T-helper 17 cell (primary cell): ENCODE data around the gene RAB3C. TPM values are rescaled to one million over a fixed set of nuclear protein-coding genes. Genes with fewer than 3 reads are reported as not detected.
"Not testable (repeated sequence)": the region's sequence is repeated elsewhere in the genome, so short reads cannot be mapped to it uniquely, and the experiment has no call there.

ENCODE experiments used
- ATAC-seq: fragments of 150-1000 bp; cut with Tn5 transposase; 2 replicates; pipeline ENCODE4 v1.10.0; 2021; ENCODE audit warnings: mild to moderate bottlenecking, moderate library complexity
- DNase-seq, 3 donors: peaks; one replicate each; pipeline versions ENCODE4 v3.0.0 to v3.0.0-alpha.2; 2020 to 2021
- H3K9me3 ChIP-seq: one replicate; pipeline ENCODE4 v1.7.0; 2013; ENCODE audit warnings: low read length, mild to moderate bottlenecking; ENCODE audit not compliant: control insufficient read depth, poor library complexity, severe bottlenecking
- H3K27ac Mint-ChIP-seq: one replicate; pipeline ENCODE4 v1.8.0; 2022; ENCODE audit warnings: mild to moderate bottlenecking, moderate library complexity, mixed read lengths
- H3K27me3 Mint-ChIP-seq: one replicate; pipeline ENCODE4 v1.8.0; 2022; ENCODE audit warnings: mixed read lengths
- H3K36me3 Mint-ChIP-seq: one replicate; pipeline ENCODE4 v1.8.0; 2022; ENCODE audit warnings: low read depth, mixed read lengths
- H3K4me1 Mint-ChIP-seq: one replicate; pipeline ENCODE4 v1.8.0; 2022; ENCODE audit warnings: mild to moderate bottlenecking, mixed read lengths
- H3K4me3 Mint-ChIP-seq: one replicate; pipeline ENCODE4 v1.8.0; 2022; ENCODE audit warnings: mild to moderate bottlenecking, moderate library complexity, mixed read lengths
- total RNA-seq, 4 donors: library from RNA in 2 of 4; stranded (reverse) in 2 of 4; gene quantifications; one replicate each; pipeline ENCODE4 v1.2.3 and lab custom pipeline; 2022 to 2026

The RAB3C gene, protein sequence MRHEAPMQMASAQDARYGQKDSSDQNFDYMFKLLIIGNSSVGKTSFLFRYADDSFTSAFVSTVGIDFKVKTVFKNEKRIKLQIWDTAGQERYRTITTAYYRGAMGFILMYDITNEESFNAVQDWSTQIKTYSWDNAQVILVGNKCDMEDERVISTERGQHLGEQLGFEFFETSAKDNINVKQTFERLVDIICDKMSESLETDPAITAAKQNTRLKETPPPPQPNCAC
- total RNA-seq (under 1 TPM in 1 of 2 donors, not detected in 1; 0.03 TPM), total RNA-seq (lab: John Stamatoyannopoulos, UW) (0 reads per million in 2 donors)

DNA sequence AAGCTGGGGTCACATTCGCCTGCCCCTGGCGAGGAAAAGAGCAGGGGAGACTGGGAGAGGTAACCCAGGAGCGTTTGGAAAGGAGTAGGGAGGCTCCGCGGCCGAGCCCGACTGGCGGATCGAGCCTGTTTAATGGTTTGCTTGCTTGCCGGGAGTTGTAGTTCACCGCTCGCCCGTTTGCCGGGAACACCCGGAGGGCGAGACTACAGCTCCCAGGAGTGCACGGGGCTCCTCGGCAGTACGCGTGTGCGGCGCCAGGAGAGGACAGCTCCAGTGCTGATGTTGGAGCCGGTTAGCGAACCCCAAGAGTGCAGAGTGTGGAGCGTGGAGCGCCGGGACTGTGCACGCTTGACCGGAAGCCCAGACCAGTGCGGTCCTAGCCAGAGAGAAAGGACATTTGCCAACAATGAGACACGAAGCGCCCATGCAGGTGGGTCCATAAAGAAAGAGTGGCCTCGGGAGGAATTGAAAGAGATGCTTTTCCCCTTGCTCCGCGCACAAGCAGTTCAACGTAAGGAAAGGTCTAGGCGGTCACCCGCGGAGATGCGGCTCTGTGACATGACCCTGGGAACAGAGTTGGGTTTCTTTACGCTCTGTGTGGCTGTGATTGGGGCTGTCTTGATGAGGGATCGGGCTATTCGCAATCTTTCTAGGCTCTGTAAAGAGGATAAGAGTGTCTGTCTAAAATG lies at the start of gene RAB3C:
RAB3C (plus strand) TSS at position 273 of the 689 bp plus-strand sequence; CDS start at position 407, 134 bp downstream.
- DNase-seq: peak in 1 of 3 donors; percentile 26
- ATAC-seq: peak; percentile 99
- peaks cover 44% of the 10 kb centered on the region for H3K27me3 Mint-ChIP-seq
- H3K4me1 Mint-ChIP-seq: peaks cover 15% of the 10 kb centered on the region
- H3K4me3 Mint-ChIP-seq: peak within 1 kb of the TSS; percentile 85
- H3K9me3 ChIP-seq: no peaks in the 10 kb centered on the region
- no peak within 1 kb of the TSS for H3K27ac Mint-ChIP-seq
- H3K36me3 Mint-ChIP-seq: peaks cover 3% of the 10 kb centered on the region

DNA sequence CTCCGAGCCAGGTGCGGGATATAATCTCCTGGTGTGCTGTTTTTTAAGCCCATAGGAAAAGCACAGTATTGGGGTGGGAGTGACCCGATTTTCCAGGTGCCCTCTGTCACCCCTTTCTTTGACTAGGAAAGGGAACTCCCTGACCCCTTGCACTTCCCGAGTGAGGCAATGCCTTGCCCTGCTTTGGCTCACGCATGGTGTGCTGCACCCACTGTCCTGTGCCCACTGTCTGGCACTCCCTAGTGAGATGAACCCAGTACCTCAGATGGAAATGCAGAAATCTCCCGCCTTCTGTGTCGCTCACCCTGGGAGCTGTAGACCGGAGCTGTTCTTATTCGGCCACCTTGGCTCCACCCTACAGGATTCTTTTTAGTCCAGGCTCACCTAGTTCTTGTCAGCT lies 40.9 kb upstream of the RAB3C start:
- H3K4me3 Mint-ChIP-seq, H3K9me3 ChIP-seq, H3K27me3 Mint-ChIP-seq, ATAC-seq, DNase-seq, H3K36me3 Mint-ChIP-seq, H3K4me1 Mint-ChIP-seq, H3K27ac Mint-ChIP-seq: not testable (repeated sequence)

DNA sequence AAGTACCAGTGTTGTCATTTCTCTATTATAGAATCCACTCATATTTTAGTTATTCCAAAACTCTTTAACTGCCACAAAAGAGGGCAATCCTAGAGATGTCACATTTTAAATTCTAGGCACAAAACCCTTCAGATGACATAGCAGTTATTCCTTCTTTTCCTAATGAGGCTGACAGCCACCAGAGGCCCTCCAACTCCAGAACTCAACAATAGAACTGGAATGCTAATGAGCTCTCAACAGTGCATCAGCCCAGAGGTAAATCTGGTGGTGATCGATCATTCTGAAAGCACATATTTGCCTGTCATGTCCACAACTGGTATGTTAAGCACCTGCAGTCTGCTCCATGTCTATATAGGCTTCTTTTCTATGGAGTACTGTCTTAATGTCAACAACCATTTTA lies 40.2 kb upstream of the RAB3C start:
- DNase-seq (no peak), ATAC-seq (no peak)
- Mint-ChIP-seq H3K27me3 (peaks cover 7% of the 10 kb centered on the region), H3K36me3 (no peaks in the 10 kb centered on the region), H3K27ac (no peak overlapping the region), H3K4me3 (no peak overlapping the region), H3K4me1 (no peaks in the 10 kb centered on the region)
- H3K9me3 ChIP-seq: no peaks in the 10 kb centered on the region

DNA sequence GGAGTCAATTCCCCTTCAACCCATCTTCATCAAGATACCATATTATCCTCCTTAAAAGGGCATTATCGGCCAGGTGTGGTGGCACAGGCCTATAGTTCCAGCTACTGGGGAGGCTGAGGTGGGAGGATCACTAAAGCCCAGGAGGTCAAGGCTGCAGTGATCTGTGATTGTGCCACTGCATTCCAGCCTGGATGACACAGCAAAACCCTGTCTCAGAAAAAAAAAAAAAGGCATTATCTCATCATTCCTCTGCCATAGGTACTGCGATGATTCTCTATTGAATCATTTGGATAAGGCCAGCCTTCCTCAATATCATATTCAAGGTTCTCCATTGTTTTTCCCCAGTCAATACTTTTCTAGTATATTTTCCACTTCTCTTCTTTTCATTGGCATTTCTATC lies 39.2 kb upstream of the RAB3C start:
- H3K4me1 Mint-ChIP-seq: no peaks in the 10 kb centered on the region
- H3K27ac Mint-ChIP-seq: no peak overlapping the region
- DNase-seq (no peak), ATAC-seq (no peak)
- H3K9me3 ChIP-seq: no peaks in the 10 kb centered on the region
- no peaks in the 10 kb centered on the region for H3K36me3 Mint-ChIP-seq
- H3K4me3 Mint-ChIP-seq: no peak overlapping the region
- H3K27me3 Mint-ChIP-seq: peaks cover 7% of the 10 kb centered on the region

DNA sequence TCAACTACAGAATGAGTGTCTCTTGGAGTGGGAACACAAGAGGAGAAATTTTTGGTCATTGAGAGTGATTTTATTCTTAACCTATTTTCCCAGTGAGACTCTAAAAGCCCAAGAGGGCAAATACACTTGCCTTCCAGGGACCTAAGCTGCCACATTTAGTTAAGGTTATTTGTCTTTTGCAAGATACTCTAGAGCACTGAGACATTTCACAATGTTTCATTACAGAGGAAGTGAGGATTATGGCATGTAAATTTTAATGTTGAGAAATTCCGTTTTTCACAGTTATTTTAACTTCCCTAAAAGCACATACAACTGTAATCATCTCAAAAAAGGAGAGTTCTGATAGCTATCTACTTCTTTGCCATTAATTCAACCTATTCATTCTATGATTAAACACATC lies 38.7 kb upstream of the RAB3C start:
- H3K9me3 ChIP-seq: no peaks in the 10 kb centered on the region
- Mint-ChIP-seq H3K4me1 (no peaks in the 10 kb centered on the region), H3K4me3 (no peak overlapping the region), H3K36me3 (no peaks in the 10 kb centered on the region), H3K27me3 (peaks cover 7% of the 10 kb centered on the region), H3K27ac (no peak overlapping the region)
- DNase-seq (no peak), ATAC-seq (no peak)

DNA sequence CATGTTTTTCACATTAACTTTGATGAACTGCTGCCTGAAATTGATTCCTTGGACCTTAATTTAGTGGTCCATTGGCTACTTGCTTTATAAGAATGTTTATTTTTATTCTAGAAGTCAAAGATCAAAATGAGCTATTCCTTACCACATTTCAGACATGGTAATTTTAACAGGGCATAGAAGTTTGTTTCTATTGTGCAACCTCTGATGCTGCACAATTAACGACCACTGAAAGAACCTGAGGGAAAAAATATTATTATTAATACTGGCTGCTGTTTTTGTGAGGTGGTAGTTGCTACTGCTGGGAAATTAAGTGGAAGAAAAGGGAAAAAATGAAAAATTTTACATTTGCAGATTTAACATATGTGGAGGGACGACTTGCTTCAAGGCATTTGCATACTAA lies 37.9 kb upstream of the RAB3C start:
- no peaks in the 10 kb centered on the region for H3K9me3 ChIP-seq
- Mint-ChIP-seq H3K27me3 (peaks cover 7% of the 10 kb centered on the region), H3K27ac (no peak overlapping the region), H3K4me3 (no peak overlapping the region), H3K4me1 (no peaks in the 10 kb centered on the region), H3K36me3 (no peaks in the 10 kb centered on the region)
- DNase-seq (no peak), ATAC-seq (no peak)

DNA sequence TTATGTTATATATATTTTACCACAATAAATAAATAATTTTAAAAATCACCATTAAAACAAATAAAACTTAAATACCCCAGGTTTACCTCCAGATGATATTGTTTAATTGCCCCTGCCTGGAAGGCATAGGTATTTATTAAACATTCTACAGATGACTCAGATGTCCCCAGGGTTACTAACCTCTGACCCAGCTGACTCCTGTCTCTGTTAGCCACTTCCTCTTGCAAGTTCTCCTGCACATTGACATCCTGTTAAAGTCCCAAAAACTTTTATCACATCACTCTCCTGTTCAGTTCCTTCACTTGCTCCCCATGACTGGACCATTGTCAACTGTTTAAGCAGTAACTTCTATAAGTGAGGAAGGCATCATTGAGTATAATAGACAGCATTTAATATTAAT lies 37.0 kb upstream of the RAB3C start:
- no peaks in the 10 kb centered on the region for H3K36me3 Mint-ChIP-seq
- no peak for ATAC-seq
- no peak overlapping the region for H3K4me3 Mint-ChIP-seq
- H3K27ac Mint-ChIP-seq: no peak overlapping the region
- DNase-seq: no peak
- H3K9me3 ChIP-seq: no peaks in the 10 kb centered on the region
- peaks cover 7% of the 10 kb centered on the region for H3K27me3 Mint-ChIP-seq
- H3K4me1 Mint-ChIP-seq: no peaks in the 10 kb centered on the region

DNA sequence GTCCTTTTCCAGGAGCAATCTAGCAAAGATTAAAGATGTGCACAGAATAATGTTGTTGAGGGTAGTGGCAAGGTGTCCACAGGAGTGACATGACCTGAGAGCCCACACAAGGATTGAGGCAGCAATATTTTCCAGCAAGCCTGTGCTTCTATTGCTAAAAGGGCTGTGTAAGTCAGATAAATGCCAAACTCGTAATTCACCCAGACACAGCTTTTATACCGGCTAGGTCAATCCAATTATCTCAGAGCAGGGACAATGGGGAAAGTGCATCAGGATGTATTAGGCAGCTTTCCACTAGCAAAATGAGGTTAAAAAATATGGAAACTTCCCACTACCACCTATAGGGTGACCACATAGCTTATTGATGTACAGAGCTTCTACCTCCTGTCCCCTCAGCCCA lies 34.8 kb upstream of the RAB3C start:
- H3K4me1 Mint-ChIP-seq: no peaks in the 10 kb centered on the region
- no peaks in the 10 kb centered on the region for H3K9me3 ChIP-seq
- H3K27ac Mint-ChIP-seq: no peak overlapping the region
- ATAC-seq (no peak), DNase-seq (no peak)
- no peaks in the 10 kb centered on the region for H3K36me3 Mint-ChIP-seq
- no peak overlapping the region for H3K4me3 Mint-ChIP-seq
- H3K27me3 Mint-ChIP-seq: peaks cover 7% of the 10 kb centered on the region

DNA sequence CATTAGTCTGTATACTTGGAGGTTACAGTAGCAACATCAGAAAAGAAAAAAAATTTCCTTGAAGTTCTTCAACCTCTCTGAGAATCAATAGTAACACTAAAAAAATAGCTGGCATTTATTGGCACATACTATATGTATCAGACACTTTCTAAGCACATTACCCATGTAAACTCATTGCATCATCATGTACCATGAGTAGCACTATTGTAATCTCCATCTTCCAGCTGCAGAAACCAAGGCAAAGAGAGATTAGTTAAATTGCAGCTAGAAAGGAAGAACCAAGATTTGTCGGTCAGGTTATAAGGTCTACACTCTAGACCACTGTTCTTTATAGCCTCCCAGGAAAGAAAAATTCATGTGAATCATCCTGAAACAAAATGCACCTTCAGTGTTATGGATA lies 31.4 kb upstream of the RAB3C start:
- no peak overlapping the region for H3K27ac Mint-ChIP-seq
- no peaks in the 10 kb centered on the region for H3K4me1 Mint-ChIP-seq
- no peak overlapping the region for H3K4me3 Mint-ChIP-seq
- no peaks in the 10 kb centered on the region for H3K36me3 Mint-ChIP-seq
- H3K27me3 Mint-ChIP-seq: no peaks in the 10 kb centered on the region
- H3K9me3 ChIP-seq: no peaks in the 10 kb centered on the region
- DNase-seq (no peak), ATAC-seq (no peak)

DNA sequence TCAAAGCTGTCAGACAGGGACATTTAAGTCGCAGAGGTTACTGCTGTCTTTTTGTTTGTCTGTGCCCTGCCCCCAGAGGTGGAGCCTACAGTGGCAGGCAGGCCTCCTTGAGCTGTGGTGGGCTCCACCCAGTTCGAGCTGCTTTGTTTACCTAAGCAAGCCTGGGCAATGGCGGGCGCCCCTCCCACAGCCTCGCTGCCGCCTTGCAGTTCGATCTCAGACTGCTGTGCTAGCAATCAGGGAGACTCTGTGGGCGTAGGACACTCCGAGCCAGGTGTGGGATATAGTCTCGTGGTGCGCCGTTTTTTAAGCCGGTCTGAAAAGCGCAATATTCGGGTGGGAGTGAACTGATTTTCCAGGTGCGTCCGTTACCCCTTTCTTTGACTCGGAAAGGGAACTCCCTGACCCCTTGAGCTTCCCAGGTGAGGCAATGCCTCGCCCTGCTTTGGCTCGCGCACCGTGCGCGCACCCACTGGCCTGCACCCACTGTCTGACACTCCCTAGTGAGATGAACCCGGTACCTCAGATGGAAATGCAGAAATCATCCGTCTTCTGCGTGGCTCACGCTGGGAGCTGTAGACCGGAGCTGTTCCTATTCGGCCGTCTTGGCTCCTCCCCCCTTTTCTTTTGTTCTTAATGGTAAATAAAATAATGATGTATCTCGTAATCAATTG lies 25.1 kb upstream of the RAB3C start:
- H3K4me3 Mint-ChIP-seq, H3K36me3 Mint-ChIP-seq, ATAC-seq, H3K9me3 ChIP-seq, H3K27ac Mint-ChIP-seq, DNase-seq, H3K27me3 Mint-ChIP-seq, H3K4me1 Mint-ChIP-seq: not testable (repeated sequence)

DNA sequence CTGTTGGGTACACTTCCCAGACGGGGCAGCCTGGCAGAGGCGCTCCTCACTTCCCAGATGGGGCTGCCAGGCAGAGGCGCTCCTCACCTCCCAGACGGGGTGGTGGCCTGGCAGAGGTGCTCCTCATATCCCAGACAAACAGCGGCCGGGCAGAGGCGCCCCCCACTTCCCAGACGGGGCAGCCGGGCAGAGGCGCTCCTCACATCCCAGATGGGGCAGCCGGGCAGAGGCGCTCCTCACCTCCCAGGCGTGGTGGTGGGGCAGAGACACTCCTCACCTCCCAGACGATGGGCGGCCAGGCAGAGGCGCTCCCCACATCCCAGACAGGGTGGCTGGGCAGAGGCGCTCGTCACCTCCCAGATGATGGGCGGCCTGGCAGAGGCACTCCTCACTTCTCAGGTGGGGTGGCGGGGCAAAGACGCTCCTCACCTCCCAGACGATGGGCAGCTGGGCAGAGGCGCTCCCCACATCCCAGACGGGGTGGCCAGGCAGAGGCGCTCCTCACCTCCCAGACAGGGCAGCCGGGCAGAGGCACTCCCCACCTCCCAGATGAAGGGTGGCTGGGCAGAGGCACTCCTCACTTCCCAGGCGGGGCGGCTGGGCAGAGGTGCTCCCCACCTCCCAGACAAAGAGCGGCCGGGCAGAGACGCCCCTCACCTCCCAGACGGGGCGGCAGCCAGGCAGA lies 19.7 kb upstream of the RAB3C start:
- ATAC-seq, H3K36me3 Mint-ChIP-seq, H3K9me3 ChIP-seq, H3K27me3 Mint-ChIP-seq, H3K4me3 Mint-ChIP-seq, DNase-seq, H3K4me1 Mint-ChIP-seq, H3K27ac Mint-ChIP-seq: not testable (repeated sequence)

DNA sequence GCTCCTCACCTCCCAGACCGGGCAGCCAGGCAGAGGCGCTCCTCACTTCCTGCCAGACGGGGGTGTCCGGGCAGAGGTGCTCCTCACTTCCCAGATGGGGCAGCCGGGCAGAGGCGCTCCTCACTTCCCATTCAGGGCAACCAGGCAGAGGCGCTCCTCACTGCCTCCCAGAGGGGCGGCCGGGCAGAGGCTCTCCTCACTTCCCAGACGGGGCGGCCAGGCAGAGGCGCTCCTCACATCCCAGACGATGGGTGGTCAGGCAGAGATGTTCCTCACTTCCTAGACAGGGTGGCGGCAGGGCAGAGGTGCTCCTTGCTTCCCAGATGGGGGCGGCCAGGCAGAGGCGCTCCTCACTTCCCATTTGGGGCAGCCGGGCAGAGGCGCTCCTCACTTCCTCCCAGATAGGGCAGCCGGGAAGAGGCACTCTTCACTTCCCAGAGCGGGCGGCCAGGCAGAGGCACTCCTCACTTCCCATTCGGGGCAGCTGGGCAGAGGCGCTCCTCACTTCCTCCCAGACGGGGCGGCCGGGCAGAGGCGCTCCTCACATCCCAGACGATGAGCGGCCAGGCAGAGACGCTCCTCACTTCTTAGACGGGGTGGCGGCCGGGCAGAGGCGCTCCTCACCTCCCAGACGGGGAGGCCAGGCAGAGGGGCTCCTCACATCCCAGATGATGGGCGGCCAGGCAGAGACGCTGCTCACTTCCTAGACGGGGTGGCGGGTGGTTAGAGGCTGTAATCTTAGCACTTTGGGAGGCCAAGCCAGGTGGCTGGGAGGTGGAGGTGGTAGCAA lies 18.6 kb upstream of the RAB3C start:
- not testable (repeated sequence) for H3K27ac Mint-ChIP-seq, H3K9me3 ChIP-seq, DNase-seq, H3K27me3 Mint-ChIP-seq, ATAC-seq, H3K36me3 Mint-ChIP-seq, H3K4me3 Mint-ChIP-seq, H3K4me1 Mint-ChIP-seq

DNA sequence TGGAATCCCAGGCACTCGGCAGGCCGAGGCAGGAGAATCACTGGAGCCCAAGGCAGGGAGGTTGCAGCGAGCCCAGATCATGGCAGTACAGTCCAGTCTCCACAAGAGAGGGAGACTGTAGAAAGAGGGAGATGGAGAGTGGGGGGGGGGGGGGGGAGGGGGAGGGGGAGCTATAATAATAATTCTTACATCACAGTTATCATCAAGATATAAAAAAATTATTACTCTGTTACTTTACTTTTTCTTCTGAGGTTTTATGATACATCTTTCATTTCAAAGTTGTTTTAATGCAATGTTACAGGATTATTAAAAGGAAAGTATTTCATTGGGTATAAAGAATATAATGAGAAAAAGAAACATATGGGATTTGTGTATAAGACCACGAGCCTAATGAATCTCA lies 17.8 kb upstream of the RAB3C start:
- Mint-ChIP-seq H3K4me3 (no peak overlapping the region), H3K27ac (no peak overlapping the region), H3K36me3 (peaks cover 2% of the 10 kb centered on the region), H3K4me1 (no peaks in the 10 kb centered on the region), H3K27me3 (peaks cover 5% of the 10 kb centered on the region)
- DNase-seq (no peak), ATAC-seq (no peak)
- H3K9me3 ChIP-seq: no peaks in the 10 kb centered on the region
